VCaP (cell line): ENCODE data around the gene PSMC5.
"Not testable (repeated sequence)": the region's sequence is repeated elsewhere in the genome, so short reads cannot be mapped to it uniquely, and the experiment has no call there.

ENCODE experiments used
- H3K27ac ChIP-seq: fragments of 450-650 bp; 2 replicates; pipeline ENCODE4 v1.5.1; 2017
- TF ChIP-seq, protein P1 (sequence below): fragments of 450-650 bp; conservative IDR thresholded peaks from 2 replicates; pipeline ENCODE4 v1.5.1; 2017; ENCODE audit warnings: mild to moderate bottlenecking, moderate library complexity

PSMC5 gene

DNA sequence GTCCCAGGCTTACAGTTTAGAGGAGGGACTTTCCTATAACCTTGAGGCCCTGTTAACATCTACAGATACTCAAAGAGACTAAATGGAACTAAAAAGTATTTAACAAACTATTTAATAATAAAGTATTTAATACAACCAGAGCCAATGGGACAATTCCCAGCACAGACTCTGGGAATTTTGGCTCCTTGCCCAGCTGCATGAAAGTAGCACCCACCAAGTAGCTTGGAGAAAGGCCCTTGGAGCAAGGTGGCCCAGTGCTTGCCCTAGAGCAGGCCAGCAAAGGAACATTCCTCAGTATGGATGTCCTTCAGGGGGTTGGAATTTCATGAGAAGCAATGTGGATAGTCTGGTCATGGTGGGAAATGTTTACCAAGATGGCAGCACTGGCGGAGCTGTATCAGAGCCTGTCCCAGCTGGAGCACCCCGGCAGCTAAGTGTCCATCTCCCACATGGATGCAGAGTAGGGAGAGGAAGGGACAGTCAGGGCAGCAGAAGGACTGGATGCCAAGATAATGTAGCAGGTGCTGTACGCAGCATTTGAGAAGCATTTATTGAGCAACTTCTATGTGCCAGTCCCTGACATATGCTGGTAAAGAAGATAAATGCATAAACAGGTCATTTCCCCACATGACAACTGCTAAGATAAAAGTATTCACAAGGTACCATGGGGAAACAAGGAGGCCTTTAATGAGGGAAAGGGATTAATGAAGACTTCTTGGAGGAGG, 20.5 kb downstream of the PSMC5 start:
- no peak overlapping the region for H3K27ac ChIP-seq
- TF ChIP-seq, protein P1, sequence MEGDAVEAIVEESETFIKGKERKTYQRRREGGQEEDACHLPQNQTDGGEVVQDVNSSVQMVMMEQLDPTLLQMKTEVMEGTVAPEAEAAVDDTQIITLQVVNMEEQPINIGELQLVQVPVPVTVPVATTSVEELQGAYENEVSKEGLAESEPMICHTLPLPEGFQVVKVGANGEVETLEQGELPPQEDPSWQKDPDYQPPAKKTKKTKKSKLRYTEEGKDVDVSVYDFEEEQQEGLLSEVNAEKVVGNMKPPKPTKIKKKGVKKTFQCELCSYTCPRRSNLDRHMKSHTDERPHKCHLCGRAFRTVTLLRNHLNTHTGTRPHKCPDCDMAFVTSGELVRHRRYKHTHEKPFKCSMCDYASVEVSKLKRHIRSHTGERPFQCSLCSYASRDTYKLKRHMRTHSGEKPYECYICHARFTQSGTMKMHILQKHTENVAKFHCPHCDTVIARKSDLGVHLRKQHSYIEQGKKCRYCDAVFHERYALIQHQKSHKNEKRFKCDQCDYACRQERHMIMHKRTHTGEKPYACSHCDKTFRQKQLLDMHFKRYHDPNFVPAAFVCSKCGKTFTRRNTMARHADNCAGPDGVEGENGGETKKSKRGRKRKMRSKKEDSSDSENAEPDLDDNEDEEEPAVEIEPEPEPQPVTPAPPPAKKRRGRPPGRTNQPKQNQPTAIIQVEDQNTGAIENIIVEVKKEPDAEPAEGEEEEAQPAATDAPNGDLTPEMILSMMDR: no peak

DNA sequence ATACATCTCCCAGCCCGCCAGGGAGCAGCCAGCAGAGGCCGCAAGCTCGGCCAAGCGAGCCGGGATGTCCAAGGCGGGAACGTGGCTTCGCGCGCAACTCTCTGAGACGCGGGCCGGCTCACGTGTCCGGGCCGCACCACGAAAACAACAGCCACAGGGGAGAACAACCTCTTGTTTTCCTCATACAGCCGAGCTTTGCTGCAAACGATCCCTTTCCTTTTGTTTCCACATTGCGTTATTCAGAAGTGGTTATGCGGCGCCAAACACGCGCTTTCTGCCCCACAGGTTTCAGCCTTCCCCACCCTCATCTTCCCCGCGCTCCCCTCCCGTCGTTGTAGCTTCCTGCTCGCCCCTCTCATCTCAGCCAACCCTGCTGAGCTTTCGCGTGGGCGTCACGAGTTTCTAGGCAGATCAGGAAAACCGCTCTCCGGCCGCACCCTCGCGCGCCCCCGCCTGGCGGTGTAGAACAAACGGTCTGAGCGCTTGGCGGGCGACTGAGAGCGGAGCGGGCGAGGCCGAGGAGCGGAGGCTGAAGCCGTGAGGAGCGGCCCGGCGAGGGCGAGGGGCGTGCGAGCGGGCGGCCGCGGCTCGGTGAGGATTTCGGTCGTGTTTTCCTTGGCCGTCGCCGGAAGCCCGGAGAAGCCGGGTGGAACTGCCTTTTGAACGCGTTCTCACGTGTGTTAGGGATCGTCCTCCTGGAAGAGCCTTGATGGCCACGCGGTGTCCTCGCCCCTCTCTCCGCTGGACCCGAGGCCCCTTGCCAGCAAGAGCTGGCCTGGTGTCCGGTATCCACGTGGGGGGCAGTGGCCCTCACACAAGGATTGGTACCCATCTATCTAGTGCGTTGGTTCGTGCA, 21.8 kb downstream of the PSMC5 start:
- TF ChIP-seq, protein P1: no peak
- H3K27ac ChIP-seq: no peak overlapping the region

GRCh38 chr17:63850401-63850800, 23.2 kb downstream of the PSMC5 start:
- no peak overlapping the region for H3K27ac ChIP-seq
- TF ChIP-seq, protein P1: no peak

DNA sequence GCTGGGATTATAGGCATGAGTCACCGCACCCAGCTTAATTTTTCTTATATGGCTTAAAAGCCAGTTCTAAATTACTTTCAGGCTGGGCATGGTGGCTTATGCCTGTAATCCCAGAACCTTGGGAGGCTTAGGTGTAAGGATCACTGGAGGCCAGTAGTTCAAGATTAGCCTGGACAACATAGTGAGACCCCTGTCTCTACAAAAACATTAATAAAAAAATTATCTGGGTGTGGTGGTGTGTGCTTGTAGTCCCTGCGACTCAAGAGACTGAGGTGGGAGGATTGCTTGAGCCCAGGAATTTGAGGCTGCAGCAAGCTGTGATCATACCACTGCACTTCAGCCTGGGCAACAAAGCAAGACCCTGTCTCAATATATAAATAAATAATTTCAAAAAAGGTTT, 26.0 kb downstream of the PSMC5 start:
- H3K27ac ChIP-seq: no peak overlapping the region
- TF ChIP-seq, protein P1: no peak

DNA sequence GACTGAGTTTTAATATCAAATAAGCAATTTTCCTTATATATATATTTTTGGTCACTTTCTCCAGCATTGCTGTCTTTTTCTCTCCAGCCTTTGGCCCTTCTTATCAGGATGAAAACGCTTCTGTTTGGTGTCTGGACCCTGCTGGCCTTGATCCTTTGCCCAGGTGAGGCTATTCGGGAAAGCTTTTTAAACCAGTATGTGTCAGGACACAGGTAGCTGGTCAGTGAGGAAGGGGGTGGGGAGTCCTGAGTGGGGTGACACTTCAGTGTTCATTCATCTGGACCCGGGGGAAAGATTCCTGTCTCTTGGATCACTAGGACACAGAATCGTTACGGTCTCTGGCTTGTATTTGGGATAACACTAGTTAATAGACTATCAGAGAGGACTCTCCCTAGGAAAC, 27.5 kb downstream of the PSMC5 start:
- TF ChIP-seq, protein P1: no peak
- H3K27ac ChIP-seq: no peak overlapping the region

- no peak overlapping the region for H3K27ac ChIP-seq
- TF ChIP-seq, protein P1: no peak
Measured at GRCh38 chr17:63855185-63855584, 28.0 kb downstream of the PSMC5 start.

DNA sequence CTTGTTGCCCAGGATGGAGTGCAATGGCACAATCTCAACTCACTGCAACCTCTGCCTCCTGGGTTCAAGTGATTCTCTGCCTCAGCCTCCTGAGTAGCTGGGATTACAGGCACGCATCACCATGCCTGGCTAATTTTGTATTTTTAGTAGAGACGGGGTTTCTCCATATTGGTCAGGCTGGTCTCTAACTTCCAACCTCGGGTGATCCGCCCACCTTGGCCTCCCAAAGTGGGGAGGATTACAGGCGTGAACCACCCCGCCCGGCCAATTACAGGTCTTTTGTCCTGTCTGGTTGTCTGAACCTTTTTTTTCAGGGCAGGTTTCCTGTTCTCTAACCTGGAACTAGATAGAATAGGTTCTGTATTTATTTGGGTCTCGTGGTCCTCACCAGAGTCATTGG, 29.2 kb downstream of the PSMC5 start:
- H3K27ac ChIP-seq: not testable (repeated sequence)

DNA sequence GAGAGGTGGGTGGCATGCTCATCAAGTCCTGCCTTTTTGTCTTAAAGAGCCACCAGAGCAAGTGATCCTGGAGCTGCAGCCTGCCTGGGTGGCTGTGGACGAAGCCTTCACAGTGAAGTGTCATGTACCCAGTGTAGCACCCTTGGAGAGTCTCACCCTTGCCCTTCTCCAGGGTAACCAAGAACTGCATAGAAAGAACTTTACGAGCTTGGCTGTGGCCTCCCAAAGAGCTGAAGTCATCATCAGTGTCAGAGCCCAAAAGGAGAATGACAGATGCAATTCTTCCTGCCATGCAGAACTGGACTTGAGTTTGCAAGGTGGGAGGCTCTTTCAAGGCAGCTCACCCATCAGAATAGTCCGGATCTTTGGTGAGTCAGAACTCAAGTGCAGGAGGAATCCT, 32.0 kb downstream of the PSMC5 start:
- no peak overlapping the region for H3K27ac ChIP-seq
- TF ChIP-seq, protein P1: no peak

GRCh38 chr17:63866625-63867024, 39.4 kb downstream of the PSMC5 start:
- H3K27ac ChIP-seq: not testable (repeated sequence)

GRCh38 chr17:63869491-63870291, 42.5 kb downstream of the PSMC5 start:
- H3K27ac ChIP-seq: not testable (repeated sequence)

- not testable (repeated sequence) for H3K27ac ChIP-seq
Measured at GRCh38 chr17:63870292-63870665, 43.0 kb downstream of the PSMC5 start.
